IgD-negative memory B cell (primary cell): Measurements from ENCODE around the gene KCNJ10. TPM values are rescaled to one million over a fixed set of nuclear protein-coding genes. Genes with fewer than 3 reads are reported as not detected.

Experiments
- H3K27ac Mint-ChIP-seq, 3 donors: one replicate each; pipeline ENCODE4 v1.8.0; 2020 to 2022; ENCODE audit warnings: mild to moderate bottlenecking in 3 of 3, mixed read lengths in 3 of 3, moderate library complexity in 1 of 3
- H3K27me3 Mint-ChIP-seq: one replicate; pipeline ENCODE4 v1.8.0; 2021; ENCODE audit warnings: mixed read lengths
- H3K36me3 Mint-ChIP-seq: one replicate; pipeline ENCODE4 v1.8.0; 2020; ENCODE audit warnings: mild to moderate bottlenecking, mixed read lengths
- H3K4me1 Mint-ChIP-seq, 3 donors: one replicate each; pipeline ENCODE4 v1.8.0; 2020 to 2022; ENCODE audit warnings: mixed read lengths in 3 of 3, mild to moderate bottlenecking in 1 of 3
- H3K4me3 Mint-ChIP-seq, 4 donors: one replicate each; pipeline ENCODE4 v1.8.0; 2020 to 2022; ENCODE audit warnings: mild to moderate bottlenecking in 4 of 4, mixed read lengths in 4 of 4, moderate library complexity in 3 of 4
- H3K9me3 Mint-ChIP-seq, 3 donors: one replicate each; pipeline ENCODE4 v1.8.0; 2020 to 2021; ENCODE audit warnings: mixed read lengths in 3 of 3, mild to moderate bottlenecking in 1 of 3
- polyA plus RNA-seq: library from polyadenylated mRNA; unstranded; fragments of 300-500 nt; fragmentation: Illumina TruSeq; gene quantifications from one replicate; pipeline ENCODE4 v1.2.3, GENCODE V29; 2021

Gene KCNJ10
- polyA plus RNA-seq, 1 donor from 2014 or later = not detected

DNA sequence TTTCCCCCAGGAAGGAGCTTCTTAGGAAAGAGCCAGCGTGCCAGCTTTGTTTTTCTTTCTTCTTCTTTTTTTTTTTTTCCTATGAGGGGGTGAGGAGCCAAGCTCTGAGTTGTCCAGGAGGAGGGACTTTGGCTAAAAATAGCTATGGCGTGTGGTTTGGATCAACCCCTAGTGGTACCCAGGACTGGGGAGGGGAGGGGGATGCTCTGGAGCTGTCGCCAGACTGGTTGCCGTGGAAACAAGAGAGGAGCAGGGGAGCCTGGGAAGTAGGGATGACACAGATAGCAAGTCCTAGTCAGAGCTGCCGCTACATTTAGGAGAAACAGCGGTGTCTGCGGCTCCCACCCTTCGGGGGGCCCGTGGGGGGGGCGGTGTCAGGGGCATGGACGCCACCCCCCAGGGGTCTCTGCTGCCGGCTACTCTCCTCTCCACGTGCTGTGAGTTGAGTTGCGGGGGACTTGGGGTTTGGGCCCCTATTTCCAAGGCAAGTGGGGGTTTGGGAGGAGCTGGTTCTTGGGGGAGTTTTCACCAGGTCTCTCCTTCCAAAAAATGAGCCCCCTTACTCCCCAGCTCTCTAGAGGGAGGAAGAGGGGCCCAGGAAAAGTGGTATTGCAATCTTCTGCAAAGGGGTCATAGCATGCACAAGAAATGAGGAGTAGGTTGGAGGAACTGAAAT, 11.4 kb upstream of the KCNJ10 start, which contains the start of gene KCNJ9:
Gene KCNJ9 (plus strand): TSS at position 278 of the 676 bp plus-strand sequence. CDS start 2,493 bp downstream, outside the sequence.
- Mint-ChIP-seq H3K36me3 (peaks cover 2% of the 10 kb centered on the region), H3K4me1 (peaks cover 4 to 8% (median 4%) of the 10 kb centered on the region in 3 donors), H3K4me3 (peak within 1 kb of the TSS in 1 of 4 donors; percentile 3), H3K27me3 (peaks cover 35% of the 10 kb centered on the region), H3K27ac (no peak within 1 kb of the TSS), H3K9me3 (no peaks in the 10 kb centered on the region)

DNA sequence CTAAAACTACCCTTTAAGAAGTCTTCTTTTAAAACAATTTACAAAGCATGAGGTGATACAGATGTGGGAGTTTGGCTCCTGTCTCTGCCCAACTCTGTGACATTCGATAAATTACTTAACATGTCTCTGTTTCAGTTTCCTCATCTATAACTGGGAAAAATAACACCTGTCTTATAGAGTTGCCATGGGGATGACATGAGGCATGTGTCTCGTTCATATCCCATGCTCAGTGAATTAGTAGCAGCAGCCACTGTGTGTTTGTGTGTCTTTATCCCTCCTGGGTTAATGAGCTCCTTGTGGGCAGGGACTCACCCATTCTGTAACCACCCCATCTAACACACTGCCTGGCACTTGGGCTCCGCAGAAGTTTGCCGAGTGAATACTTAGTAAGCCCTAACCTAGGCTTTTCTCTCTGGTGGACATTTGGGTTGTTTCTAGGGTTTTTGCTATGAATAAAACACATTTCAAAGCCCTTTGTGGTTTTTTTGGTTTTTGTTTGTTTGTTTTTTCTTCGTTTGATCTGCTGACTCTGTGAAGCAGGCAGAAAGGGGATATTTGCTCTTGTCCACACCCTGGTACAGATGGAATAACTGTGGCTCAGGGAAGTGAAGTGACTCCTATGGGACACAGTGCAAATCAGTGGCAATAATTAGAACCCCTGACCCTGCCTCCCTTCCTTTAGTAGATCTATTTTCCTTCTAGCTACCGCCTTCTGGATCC, 10.6 kb upstream of the KCNJ10 start:
- Mint-ChIP-seq H3K27me3 (peaks cover 40% of the 10 kb centered on the region), H3K36me3 (peaks cover 2% of the 10 kb centered on the region), H3K9me3 (no peaks in the 10 kb centered on the region)

DNA sequence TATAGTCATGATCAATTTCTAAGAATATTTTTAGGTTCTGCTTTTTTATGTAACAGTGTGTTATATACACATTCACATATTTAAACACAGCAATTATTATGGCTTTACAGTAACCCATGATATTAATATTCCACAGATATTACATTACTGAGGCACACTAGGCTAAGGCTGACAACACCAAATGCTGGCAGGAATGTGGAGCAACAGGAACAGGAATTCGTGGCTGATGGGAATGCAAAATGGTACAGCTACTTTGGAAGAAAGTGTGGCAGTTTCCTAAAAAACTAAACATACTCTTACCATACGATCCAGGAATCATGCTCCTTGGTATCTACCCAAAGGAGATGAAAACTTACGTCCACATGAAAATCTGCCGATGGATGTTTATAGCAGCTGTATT, 9.5 kb upstream of the KCNJ10 start:
- H3K36me3 Mint-ChIP-seq = peaks cover 2% of the 10 kb centered on the region
- peaks cover 40% of the 10 kb centered on the region for H3K27me3 Mint-ChIP-seq
- H3K4me3 Mint-ChIP-seq = no peak overlapping the region
- no peak overlapping the region for H3K27ac Mint-ChIP-seq
- H3K9me3 Mint-ChIP-seq = no peaks in the 10 kb centered on the region
- H3K4me1 Mint-ChIP-seq = peaks cover 0 to 6% (median 0%) of the 10 kb centered on the region in 3 donors

More for the DNA sequence above, 10.6 kb upstream of the KCNJ10 start:
- Mint-ChIP-seq H3K4me3 (no peak overlapping the region), H3K27ac (no peak overlapping the region), H3K4me1 (peaks cover 2 to 5% (median 4%) of the 10 kb centered on the region in 3 donors)

- Mint-ChIP-seq H3K27me3 (peaks cover 40% of the 10 kb centered on the region), H3K4me1 (peaks cover 0 to 2% (median 0%) of the 10 kb centered on the region in 3 donors), H3K36me3 (peaks cover 2% of the 10 kb centered on the region), H3K27ac (peak overlapping the region in 1 of 3 donors; percentile 41), H3K9me3 (no peaks in the 10 kb centered on the region), H3K4me3 (no peak overlapping the region)
Observed at GRCh38 chr1:160078512-160079195, 8.7 kb upstream of the KCNJ10 start.

- peaks cover 34% of the 10 kb centered on the region for H3K27me3 Mint-ChIP-seq
- H3K9me3 Mint-ChIP-seq = peaks cover 0 to 2% (median 0%) of the 10 kb centered on the region in 3 donors
- no peak overlapping the region for H3K27ac Mint-ChIP-seq
- no peaks in the 10 kb centered on the region for H3K36me3 Mint-ChIP-seq
- H3K4me1 Mint-ChIP-seq = peaks cover 0 to 2% (median 1%) of the 10 kb centered on the region in 3 donors
- no peak overlapping the region for H3K4me3 Mint-ChIP-seq
Observed at GRCh38 chr1:160077486-160077885, 7.5 kb upstream of the KCNJ10 start.

- Mint-ChIP-seq H3K4me1 (peaks cover 4 to 5% (median 5%) of the 10 kb centered on the region in 3 donors), H3K9me3 (peaks cover 0 to 2% (median 0%) of the 10 kb centered on the region in 3 donors), H3K27ac (no peak overlapping the region), H3K4me3 (no peak overlapping the region), H3K36me3 (peaks cover 1% of the 10 kb centered on the region), H3K27me3 (peaks cover 25% of the 10 kb centered on the region)
Observed at GRCh38 chr1:160076295-160076694, 6.3 kb upstream of the KCNJ10 start.

- Mint-ChIP-seq H3K27ac (no peak overlapping the region), H3K4me1 (peaks cover 4 to 6% (median 5%) of the 10 kb centered on the region in 3 donors), H3K9me3 (peaks cover 0 to 2% (median 0%) of the 10 kb centered on the region in 3 donors), H3K36me3 (peaks cover 1% of the 10 kb centered on the region), H3K27me3 (peaks cover 21% of the 10 kb centered on the region), H3K4me3 (no peak overlapping the region)
Observed at GRCh38 chr1:160075836-160076235, 5.9 kb upstream of the KCNJ10 start.

GRCh38 chr1:160074865-160075264, 4.9 kb upstream of the KCNJ10 start:
- peaks cover 11 to 12% (median 11%) of the 10 kb centered on the region in 3 donors for H3K4me1 Mint-ChIP-seq
- peaks cover 23% of the 10 kb centered on the region for H3K27me3 Mint-ChIP-seq
- no peak overlapping the region for H3K4me3 Mint-ChIP-seq
- no peak overlapping the region for H3K27ac Mint-ChIP-seq
- H3K9me3 Mint-ChIP-seq = peaks cover 0 to 2% (median 0%) of the 10 kb centered on the region in 3 donors
- peaks cover 1% of the 10 kb centered on the region for H3K36me3 Mint-ChIP-seq

DNA sequence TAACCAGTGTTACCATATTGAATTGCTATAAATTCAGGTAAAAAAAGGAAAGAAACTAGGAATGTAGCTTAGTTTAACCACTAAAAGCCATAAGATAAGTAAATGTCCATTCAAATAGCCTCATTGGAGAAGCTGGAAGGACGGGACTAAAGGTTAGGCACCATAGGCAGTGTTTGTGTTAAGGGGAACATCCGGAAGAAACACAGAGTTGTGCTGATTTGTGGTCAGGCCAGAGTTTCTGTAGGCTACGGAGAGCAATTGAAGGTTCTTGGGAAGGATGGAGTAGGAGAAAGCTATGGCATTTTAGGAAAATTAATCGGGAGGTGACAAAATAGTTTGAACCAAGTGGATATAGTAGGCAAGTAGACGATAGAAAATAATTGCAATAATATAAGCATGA, 1.3 kb upstream of the KCNJ10 start:
- Mint-ChIP-seq H3K4me3 (peak overlapping the region in 1 of 4 donors; percentile 12), H3K27me3 (peaks cover 19% of the 10 kb centered on the region), H3K9me3 (peaks cover 0 to 4% (median 0%) of the 10 kb centered on the region in 3 donors), H3K27ac (no peak overlapping the region), H3K4me1 (peaks cover 11 to 14% (median 12%) of the 10 kb centered on the region in 3 donors), H3K36me3 (peaks cover 1% of the 10 kb centered on the region)

DNA sequence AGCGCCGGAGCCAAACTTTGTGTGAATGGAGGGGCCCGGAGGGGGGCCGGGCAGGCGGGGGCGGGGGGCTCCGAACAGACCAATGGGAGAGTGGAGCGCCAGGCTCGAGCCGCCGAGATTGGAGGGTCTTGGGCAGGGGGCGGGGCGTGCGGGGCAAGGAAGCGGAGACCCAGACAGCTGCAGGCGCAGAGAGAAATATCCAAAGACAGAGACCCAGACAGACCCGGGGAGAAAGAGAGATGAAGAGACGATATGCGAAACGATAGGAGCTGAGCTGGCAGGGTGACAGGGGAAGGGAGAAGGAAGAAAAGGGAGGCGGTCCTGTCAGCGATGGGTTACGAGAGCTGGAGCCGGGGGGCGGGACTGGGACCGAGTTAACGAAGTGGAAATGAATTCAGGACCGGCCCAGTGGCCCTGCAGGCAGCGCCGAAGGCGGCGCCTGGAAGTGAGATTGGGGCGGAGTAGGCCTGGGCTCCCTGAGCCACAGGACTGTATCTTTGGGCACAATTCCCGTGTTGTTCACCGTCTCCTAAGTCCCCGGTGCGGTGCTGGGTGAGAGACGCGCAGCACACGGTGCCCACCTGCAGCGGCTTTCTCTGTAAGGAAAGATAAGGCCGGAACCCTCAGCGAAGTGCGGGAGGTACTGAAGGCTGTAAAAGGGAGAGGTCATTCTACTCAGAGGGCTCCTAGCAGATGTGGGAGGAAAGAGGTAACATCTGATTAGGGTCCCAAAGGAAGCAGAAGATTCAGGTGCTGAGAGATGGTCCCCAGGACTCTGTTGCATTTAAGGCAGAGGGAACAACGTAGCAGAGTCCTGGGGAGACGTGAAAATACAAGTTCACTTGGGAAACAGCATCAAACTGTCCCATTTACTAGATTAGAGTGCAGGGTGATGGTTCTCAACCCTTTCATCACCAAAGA, 543 bp upstream of the KCNJ10 start:
- H3K27me3 Mint-ChIP-seq = peaks cover 17% of the 10 kb centered on the region
- H3K9me3 Mint-ChIP-seq = peaks cover 0 to 4% (median 0%) of the 10 kb centered on the region in 3 donors
- peaks cover 11 to 14% (median 12%) of the 10 kb centered on the region in 3 donors for H3K4me1 Mint-ChIP-seq
- H3K4me3 Mint-ChIP-seq = peak overlapping the region; percentile 82 to 97 (median 88)
- peak overlapping the region in 1 of 3 donors; percentile 58 for H3K27ac Mint-ChIP-seq
- H3K36me3 Mint-ChIP-seq = peaks cover 1% of the 10 kb centered on the region

DNA sequence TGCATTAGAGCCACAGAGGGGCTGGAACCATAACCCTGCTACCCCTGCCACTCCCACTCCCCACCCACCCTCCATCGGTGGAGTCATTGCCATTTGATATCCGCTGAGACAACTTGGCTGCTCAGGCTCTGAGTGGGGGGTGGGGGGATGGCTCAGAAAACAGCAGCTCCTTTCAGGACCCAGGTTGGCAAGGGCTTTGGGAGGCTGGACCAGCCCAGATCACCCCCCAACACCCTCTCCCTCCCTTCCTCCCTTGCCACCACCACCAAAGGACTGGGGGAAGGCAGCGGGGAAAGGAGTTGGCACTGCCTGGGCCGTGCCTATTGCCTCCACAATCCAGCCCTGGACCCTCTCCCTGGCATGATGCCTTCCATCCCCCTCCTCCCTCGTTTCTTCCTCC, 1.7 kb downstream of the KCNJ10 start:
- Mint-ChIP-seq H3K4me3 (peak overlapping the region in 2 of 4 donors; percentile 36 to 43), H3K27ac (no peak overlapping the region), H3K9me3 (peaks cover 0 to 2% (median 0%) of the 10 kb centered on the region in 3 donors), H3K27me3 (peaks cover 17% of the 10 kb centered on the region), H3K36me3 (peaks cover 1% of the 10 kb centered on the region), H3K4me1 (peaks cover 9 to 14% (median 12%) of the 10 kb centered on the region in 3 donors)

DNA sequence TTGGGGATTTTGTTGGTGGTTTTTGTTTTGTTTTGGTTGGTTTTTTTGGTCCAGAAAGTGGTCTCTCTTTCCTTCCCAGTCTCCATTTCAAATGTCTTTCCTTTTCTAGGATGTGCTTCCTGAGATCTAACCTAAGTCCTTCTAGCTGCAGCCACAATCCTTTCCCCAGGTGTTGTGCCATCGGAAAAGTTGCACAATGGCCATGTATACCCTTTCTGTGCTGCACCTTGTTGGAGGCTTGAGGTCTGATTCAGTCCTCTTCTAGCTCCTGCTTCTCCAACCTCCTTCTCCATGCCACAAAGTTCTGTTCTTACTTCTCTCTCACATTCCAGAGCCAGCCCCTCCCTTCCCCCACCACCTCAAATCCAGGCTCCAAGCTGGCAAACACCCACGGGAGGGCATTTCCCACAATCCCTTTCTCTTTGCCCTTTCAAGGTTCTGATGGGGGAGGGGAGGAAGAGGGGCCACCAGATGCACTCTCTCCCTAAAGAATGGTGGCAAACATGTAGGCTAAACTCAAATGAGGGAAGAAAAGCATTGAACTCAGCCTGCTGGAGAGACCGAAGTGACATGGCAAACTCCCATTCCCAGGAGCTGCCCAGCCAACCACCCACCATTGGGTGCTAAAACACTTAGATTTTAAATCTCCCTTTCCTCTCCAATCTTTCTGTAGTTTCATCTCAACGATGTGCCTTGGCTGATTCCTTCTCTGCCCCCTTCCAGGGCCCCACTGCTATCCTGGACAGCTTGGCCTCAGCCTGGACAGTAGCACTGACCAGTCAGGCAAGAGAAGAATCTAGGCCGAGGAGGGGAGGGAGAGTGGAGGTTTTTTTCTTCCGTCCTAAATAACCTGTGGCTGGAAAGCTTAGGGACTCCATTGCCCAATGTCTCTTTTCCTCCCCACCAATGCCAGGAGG, 2.9 kb downstream of the KCNJ10 start:
- Mint-ChIP-seq H3K4me1 (peaks cover 9 to 13% (median 12%) of the 10 kb centered on the region in 3 donors), H3K36me3 (peaks cover 1% of the 10 kb centered on the region), H3K4me3 (peak overlapping the region in 1 of 4 donors; percentile 41), H3K27me3 (peaks cover 17% of the 10 kb centered on the region), H3K9me3 (peaks cover 0 to 2% (median 0%) of the 10 kb centered on the region in 3 donors), H3K27ac (no peak overlapping the region)

GRCh38 chr1:160064746-160065145, 5.2 kb downstream of the KCNJ10 start:
- no peak overlapping the region for H3K4me3 Mint-ChIP-seq
- H3K36me3 Mint-ChIP-seq = no peaks in the 10 kb centered on the region
- H3K4me1 Mint-ChIP-seq = peaks cover 0 to 2% (median 0%) of the 10 kb centered on the region in 3 donors
- peaks cover 10% of the 10 kb centered on the region for H3K27me3 Mint-ChIP-seq
- peaks cover 0 to 2% (median 0%) of the 10 kb centered on the region in 3 donors for H3K9me3 Mint-ChIP-seq
- no peak overlapping the region for H3K27ac Mint-ChIP-seq
